ENCODE measurements around the gene RPL27A. TPM values are rescaled to one million over a fixed set of nuclear protein-coding genes. Genes with fewer than 3 reads are reported as not detected.

The RPL27A gene
- total RNA-seq, 1 donor = 1,658 TPM

DNA sequence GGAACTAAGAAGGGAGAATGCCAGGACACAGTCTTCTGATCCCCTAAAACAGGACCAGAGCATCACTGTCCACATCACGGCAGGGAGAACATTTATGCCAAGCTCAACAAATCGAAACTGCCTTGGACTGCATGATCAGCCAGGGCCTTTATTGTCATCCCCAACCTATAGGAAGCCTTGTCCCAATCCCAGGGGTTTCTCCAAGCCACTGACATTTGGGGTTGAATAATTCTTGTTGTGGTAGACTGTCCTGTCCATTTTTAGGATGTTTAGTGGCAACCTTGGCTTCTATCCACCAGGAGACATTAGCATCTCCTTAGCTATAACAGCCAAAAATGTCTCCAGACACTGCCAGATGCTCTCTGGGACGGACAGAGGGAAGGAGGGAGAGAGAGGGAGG is 37.1 kb downstream of the RPL27A start:
- DNase-seq (ENCODE audit: low read depth in 2 of 3, low spot score in 2 of 3) = no peak

GRCh38 chr11:8720352-8720751 is 37.8 kb downstream of the RPL27A start:
- DNase-seq (ENCODE audit: low read depth in 2 of 3, low spot score in 2 of 3) = no peak

DNA sequence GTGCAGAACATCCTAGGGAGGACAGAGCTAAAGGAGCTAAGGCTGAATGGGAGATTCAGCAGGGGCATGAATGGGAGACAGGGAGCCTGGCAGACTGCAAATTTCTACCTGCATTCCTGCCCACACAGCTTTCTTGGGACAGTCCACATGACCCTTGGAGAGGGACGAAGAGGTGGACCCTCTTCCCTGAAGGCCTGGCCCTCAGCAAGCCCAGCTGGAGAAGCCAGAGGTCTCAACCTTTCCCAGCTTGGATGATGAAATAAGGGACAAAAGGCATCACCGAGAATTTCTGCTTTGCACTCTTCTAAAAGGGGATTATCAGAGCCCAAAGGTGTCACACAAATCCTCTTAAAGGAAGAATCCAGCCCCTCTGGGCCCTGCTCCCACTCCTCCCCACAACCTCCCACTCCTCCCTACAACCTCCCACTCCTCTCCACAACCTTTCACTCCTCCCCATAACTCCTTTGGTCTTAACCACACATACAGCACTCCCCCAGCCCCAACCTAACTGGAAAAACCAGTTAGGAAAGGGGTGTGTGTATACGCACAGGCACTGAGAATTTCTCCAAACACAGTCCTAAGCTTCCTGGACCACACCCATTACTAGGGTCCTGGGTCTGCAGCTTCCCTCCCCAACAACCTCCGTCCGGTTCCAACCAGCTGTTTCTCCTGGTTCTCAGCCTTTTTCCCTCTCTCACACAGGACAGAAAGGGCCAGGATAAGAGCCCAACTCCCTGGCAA is 38.4 kb downstream of the RPL27A start:
- DNase-seq (ENCODE audit: low read depth in 2 of 3, low spot score in 2 of 3) = no peak

GRCh38 chr11:8721609-8722500 is 39.3 kb downstream of the RPL27A start:
- DNase-seq (ENCODE audit: low read depth in 2 of 3, low spot score in 2 of 3) = no peak

DNA sequence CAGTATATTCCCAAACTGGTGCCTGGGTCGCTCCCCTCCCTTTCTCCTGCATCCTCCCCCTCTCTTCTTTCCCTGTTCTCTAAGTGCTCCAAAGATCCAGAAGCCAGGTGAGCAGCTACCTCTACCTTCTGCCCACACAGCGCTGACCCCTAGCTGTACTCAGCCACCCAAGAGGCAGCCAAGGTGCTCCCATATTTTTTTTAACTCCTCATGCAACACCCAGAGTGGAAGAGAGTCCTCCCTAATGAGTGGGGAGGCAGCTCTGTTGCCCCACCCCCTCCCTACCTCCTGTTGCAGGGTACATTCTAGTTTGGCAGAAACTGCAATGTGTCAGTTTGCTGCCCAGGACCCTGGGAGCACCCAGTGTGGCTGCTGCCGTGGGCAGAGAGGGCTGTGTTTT is 40.2 kb downstream of the RPL27A start:
- DNase-seq (ENCODE audit: low read depth in 2 of 3, low spot score in 2 of 3) = no peak

GRCh38 chr11:8723711-8724110 is 41.1 kb downstream of the RPL27A start:
- DNase-seq (ENCODE audit: low read depth in 2 of 3, low spot score in 2 of 3) = no peak

GRCh38 chr11:8724682-8725081 is 42.1 kb downstream of the RPL27A start:
- no peak for DNase-seq (ENCODE audit: low read depth in 2 of 3, low spot score in 2 of 3)

- DNase-seq (ENCODE audit: low read depth in 2 of 3, low spot score in 2 of 3) = no peak
Observed at GRCh38 chr11:8726395-8726794, 43.8 kb downstream of the RPL27A start.

- DNase-seq (ENCODE audit: low read depth in 2 of 3, low spot score in 2 of 3) = no peak
Observed at GRCh38 chr11:8728563-8728962, 46.0 kb downstream of the RPL27A start.

- no peak for DNase-seq (ENCODE audit: low read depth in 2 of 3, low spot score in 2 of 3)
Observed at GRCh38 chr11:8729067-8729466, 46.5 kb downstream of the RPL27A start.

- DNase-seq (ENCODE audit: low read depth in 2 of 3, low spot score in 2 of 3) = no peak
Observed at GRCh38 chr11:8729837-8730696, 47.5 kb downstream of the RPL27A start.

GRCh38 chr11:8730697-8731020 is 48.1 kb downstream of the RPL27A start:
- no peak for DNase-seq (ENCODE audit: low read depth in 2 of 3, low spot score in 2 of 3)

- DNase-seq (ENCODE audit: low read depth in 2 of 3, low spot score in 2 of 3) = no peak
Observed at GRCh38 chr11:8731647-8732323, 49.2 kb downstream of the RPL27A start.

DNA sequence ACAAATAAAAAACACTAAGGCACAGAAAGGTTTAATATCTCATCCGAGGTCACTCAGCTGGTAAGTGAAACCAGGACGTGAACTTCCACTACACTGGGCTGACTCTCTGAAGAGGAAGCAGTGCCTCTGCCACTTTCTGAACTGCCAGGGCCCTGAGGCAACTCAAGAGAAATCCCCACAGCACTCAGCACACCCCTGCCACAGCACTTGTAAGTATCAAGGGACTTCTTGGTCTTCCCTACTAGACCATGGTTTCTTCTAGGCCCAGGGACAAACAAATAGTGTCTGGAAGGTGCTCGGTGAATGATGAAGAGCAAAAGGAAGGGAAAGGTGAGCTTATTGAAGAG is 49.7 kb downstream of the RPL27A start:
- no peak for DNase-seq (ENCODE audit: low read depth in 2 of 3, low spot score in 2 of 3)

- DNase-seq (ENCODE audit: low read depth in 2 of 3, low spot score in 2 of 3) = no peak
Observed at GRCh38 chr11:8732748-8733241, 50.2 kb downstream of the RPL27A start.

DNA sequence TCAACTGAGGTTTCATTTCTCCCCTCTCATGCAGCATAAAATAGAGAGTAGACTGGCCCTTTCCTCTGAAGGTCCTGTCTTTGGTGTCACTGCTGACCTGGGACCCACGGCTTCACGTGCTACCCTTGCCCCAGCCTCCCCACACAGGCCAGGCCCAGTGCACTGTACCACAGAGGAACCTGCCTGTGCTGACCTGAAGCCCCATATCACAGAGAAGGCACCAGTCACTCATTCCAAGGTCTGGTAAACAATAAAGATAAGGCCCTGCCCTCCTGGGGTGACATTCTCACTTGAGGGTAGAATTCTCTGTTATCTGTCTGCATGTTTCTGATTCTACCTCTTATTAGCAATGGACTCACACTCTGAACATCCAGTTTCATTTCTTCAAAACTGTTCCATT is 51.3 kb downstream of the RPL27A start:
- DNase-seq (ENCODE audit: low read depth in 2 of 3, low spot score in 2 of 3) = no peak

DNA sequence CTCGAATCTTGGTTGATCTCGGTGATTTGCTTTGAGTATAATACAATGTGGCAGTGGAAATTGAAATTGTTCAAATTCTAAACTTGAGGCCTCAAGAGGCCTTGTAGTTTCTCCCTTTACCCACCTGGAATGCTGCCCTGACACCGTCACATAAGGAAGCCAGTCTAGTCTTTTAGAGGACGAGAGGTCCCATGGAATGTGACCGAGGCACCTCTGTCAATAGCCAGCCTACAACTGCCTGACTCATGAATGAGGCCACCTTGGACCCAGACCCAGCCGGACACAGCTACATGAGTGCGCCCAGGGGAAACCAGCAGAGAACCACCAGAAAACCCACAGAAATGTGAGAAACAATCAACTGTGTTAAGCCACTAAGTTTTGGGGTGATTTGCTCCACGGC is 52.5 kb downstream of the RPL27A start:
- DNase-seq (ENCODE audit: low read depth in 2 of 3, low spot score in 2 of 3) = no peak

DNA sequence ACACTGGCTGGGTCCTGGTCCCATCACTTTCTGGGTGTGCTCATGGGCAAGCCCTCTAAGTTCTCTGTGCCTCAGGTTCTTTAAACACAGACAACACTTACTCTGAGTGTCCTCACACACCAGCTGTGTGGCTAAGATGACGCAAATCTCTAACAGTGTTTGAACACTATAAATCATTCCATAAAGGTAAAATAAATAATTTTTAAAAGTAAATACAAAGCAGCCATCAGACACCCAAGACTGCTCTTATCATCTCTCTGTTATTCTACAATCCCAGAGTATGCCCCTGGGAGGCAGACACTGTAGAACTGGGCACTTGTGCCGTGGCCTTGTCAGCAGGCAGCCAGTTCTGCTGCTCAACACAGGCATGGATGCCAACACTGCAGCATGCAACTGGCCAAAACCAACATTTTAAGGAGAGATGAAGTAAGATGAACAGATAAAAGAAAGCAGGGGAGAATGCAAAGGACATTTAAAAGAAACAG is 56.8 kb downstream of the RPL27A start:
- no peak for DNase-seq (ENCODE audit: low read depth in 2 of 3, low spot score in 2 of 3)

Measured in hematopoietic multipotent progenitor cell (in vitro differentiated cells).